ENCODE results near the gene RNPEP. TPM values are rescaled to one million over a fixed set of nuclear protein-coding genes. Genes with fewer than 3 reads are reported as not detected.
"Not testable (repeated sequence)": the region's sequence is repeated elsewhere in the genome, so short reads cannot be mapped to it uniquely, and the experiment has no call there.

RNPEP gene
- total RNA-seq, 1 donor from 2014 or later, result 76.3 TPM

GRCh38 chr1:202034149-202034682 lies 51.8 kb downstream of the RNPEP start:
- DNase-seq (ENCODE audit: extremely low read depth, low read depth, low spot score), result no peak

- DNase-seq (ENCODE audit: extremely low read depth, low read depth, low spot score), result no peak
These were observed 52.4 kb downstream of the RNPEP start for GRCh38 chr1:202034683-202035462.

- DNase-seq (ENCODE audit: extremely low read depth, low read depth, low spot score), result no peak
These were observed 54.3 kb downstream of the RNPEP start for GRCh38 chr1:202036595-202037387.

- no peak for DNase-seq (ENCODE audit: extremely low read depth, low read depth, low spot score)
These were observed 55.4 kb downstream of the RNPEP start for GRCh38 chr1:202037706-202038296.

- DNase-seq (ENCODE audit: extremely low read depth, low read depth, low spot score), result no peak
These were observed 56.4 kb downstream of the RNPEP start for GRCh38 chr1:202038688-202039346.

GRCh38 chr1:202045705-202046104 lies 63.3 kb downstream of the RNPEP start:
- DNase-seq (ENCODE audit: extremely low read depth, low read depth, low spot score), result no peak

GRCh38 chr1:202046227-202046626 lies 63.8 kb downstream of the RNPEP start:
- no peak for DNase-seq (ENCODE audit: extremely low read depth, low read depth, low spot score)

- no peak for DNase-seq (ENCODE audit: extremely low read depth, low read depth, low spot score)
These were observed 64.6 kb downstream of the RNPEP start for GRCh38 chr1:202046748-202047708.

- no peak for DNase-seq (ENCODE audit: extremely low read depth, low read depth, low spot score)
These were observed 65.5 kb downstream of the RNPEP start for GRCh38 chr1:202047977-202048376.

GRCh38 chr1:202049129-202049528 lies 66.7 kb downstream of the RNPEP start:
- DNase-seq (ENCODE audit: extremely low read depth, low read depth, low spot score), result no peak

GRCh38 chr1:202054094-202054493 lies 71.6 kb downstream of the RNPEP start:
- DNase-seq (ENCODE audit: extremely low read depth, low read depth, low spot score), result no peak

- not testable (repeated sequence) for DNase-seq (ENCODE audit: extremely low read depth, low read depth, low spot score)
These were observed 72.2 kb downstream of the RNPEP start for GRCh38 chr1:202054673-202055072.

Other genes starting within 250 kb of the RNPEP start
- gene IPO9, start 153.5 kb upstream of the RNPEP start, total RNA-seq, result 28.2 and 37.3 TPM in 2 replicates
- gene SHISA4, start 93.8 kb upstream of the RNPEP start, total RNA-seq, result 23.6 and 35.2 TPM in 2 replicates
- gene LMOD1, start 36.1 kb upstream of the RNPEP start, total RNA-seq, result 0.93 TPM in 1 of 2 replicates, not detected in the other
- 47.8 and 48.4 TPM in 2 replicates for gene TIMM17A, start 27.1 kb upstream of the RNPEP start, total RNA-seq
- 0.58 and 1.4 TPM in 2 replicates for gene ELF3, start 27.9 kb downstream of the RNPEP start, total RNA-seq
- 0.06 TPM in 1 of 2 replicates, not detected in the other for gene GPR37L1, start 140.3 kb downstream of the RNPEP start, total RNA-seq
- gene ARL8A, start 162.1 kb downstream of the RNPEP start, total RNA-seq, result 60.0 and 68.8 TPM in 2 replicates
- 1.2 TPM in 1 of 2 replicates, not detected in the other for gene PTPN7, start 178.0 kb downstream of the RNPEP start, total RNA-seq
- not detected in 2 replicates for gene LGR6, start 211.2 kb downstream of the RNPEP start, total RNA-seq

All from glomerular endothelial cell (primary cell).